Body of pancreas (tissue), 4 donors: ENCODE results near the gene OR6B2.

ENCODE experiments used
- CTCF ChIP-seq, 7 experiments: fragments of 450-650 bp in 4 of 7; fragments of 200-600 bp in 3 of 7; sonication (generic) in 3 of 7; IDR thresholded peaks; one replicate each; pipeline ENCODE4 v1.5.1; 2016 to 2019; ENCODE audit warnings: antibody characterized with exemption in 7 of 7
- POLR2A ChIP-seq, 3 donors: fragments of 450-650 bp; IDR thresholded peaks; one replicate each; pipeline ENCODE4 v1.6.1; 2016; ENCODE audit warnings: antibody characterized with exemption in 3 of 3, mild to moderate bottlenecking in 2 of 3

DNA sequence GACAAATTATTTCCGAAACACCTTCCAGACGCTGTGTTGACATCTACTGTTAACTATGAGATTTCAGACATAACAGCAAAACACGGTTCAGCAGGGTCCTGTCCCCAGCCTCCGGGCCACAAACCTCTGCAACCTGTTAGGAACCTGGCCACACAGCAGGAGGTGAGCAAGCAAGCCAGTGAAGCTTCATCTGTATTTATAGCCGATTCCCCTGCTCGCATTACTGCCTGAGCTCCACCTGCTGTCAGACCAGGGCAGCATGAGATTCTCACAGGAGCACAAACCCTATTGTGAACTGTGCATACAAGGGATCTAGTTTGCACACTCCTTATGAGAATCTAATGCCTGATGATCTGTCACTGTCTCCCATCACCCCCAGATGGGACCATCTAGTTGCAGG lies 36.1 kb downstream of the OR6B2 start:
- no peak for TF ChIP-seq CTCF (IDR thresholded peaks at IDR 0.05)
- TF ChIP-seq POLR2A (IDR thresholded peaks at IDR 0.05): no peak
